Hepatocyte (in vitro differentiated cells): ENCODE results near the gene PTGR1.

Experiments
- CTCF ChIP-seq: fragments of 200-600 bp; sonication (generic); IDR thresholded peaks from 2 replicates; pipeline ENCODE4 v1.5.1; 2016; ENCODE audit warnings: antibody characterized with exemption, mild to moderate bottlenecking; ENCODE audit not compliant: poor library complexity
- EZH2 ChIP-seq: fragments of 200-600 bp; sonication (generic); IDR thresholded peaks from 2 replicates; pipeline ENCODE4 v1.6.1; 2016; ENCODE audit warnings: antibody characterized with exemption, mild to moderate bottlenecking, borderline replicate concordance

GRCh38 chr9:111572950-111573604 lies 26.4 kb downstream of the PTGR1 start:
- no peak for TF ChIP-seq CTCF
- no peak for TF ChIP-seq EZH2
